Stimulated activated CD4-positive, alpha-beta T cell treated with anti-CD3 and anti-CD28 coated beads, Interleukin-1b, Interleukin-23, amount 100 ng/mL, for 1 hour (primary cell): ENCODE data around the gene ZSCAN30.

Experiments
- DNase-seq, 2 donors: peaks; one replicate each; pipeline ENCODE4 v3.0.0-alpha.2; 2020; ENCODE audit warnings: low read depth in 2 of 2

ZSCAN30 gene

DNA sequence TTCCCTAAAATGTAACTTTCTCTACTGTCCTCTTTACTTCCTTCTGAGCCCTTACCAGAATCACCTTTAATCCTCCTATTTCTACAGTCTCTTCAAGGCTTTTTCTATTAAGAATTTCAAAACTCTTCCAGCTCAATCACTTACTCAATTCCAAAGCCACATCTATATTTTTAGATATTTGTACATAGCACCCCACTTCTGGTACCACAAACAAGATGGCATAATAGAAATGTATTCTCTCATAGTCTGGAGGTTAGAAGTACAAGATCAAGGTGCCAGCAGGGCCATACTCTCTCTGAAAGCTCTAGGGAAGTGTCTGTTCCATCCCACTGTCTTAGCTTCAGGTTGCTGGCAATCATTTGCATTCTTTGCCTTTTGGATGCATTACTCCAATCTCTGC is 11.1 kb downstream of the ZSCAN30 start:
- DNase-seq, result no peak

DNA sequence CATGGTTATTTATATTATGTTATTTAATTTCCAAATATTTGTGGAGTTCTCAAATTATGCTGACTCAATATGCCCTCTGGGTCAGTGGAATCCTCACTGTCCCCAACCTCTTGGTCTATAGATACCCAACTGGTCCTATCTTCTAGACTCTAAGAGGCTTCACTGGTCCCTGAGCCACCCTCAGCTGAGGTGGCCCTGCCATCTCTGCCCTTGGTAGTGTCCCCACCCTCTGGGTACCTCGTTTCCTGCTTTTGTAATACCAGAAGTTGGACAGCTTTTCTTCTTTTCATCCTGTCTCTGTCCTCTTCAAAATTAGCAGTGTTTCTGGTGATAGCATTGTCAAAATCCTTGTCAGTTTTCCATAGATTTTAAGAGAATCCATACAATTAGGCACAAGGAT is 11.9 kb downstream of the ZSCAN30 start:
- no peak for DNase-seq

DNA sequence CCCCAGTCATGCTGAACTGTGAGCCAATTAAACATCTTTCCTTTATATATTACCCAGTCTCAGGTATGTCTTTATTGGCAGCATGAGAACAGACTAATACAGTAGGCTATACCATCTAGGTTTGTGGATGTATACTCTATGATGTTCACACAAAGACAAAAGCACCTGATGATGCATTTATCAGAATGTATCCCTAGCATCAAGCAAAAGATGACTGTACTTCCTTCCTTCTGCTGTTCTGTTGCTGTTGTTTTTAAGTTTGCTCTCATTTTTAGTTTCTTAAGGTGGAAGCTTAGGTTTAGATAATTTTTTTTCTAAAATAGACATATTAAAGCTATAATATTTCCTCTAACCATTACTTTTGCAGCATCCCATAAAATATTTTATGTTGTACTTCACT is 12.4 kb downstream of the ZSCAN30 start:
- no peak for DNase-seq

DNA sequence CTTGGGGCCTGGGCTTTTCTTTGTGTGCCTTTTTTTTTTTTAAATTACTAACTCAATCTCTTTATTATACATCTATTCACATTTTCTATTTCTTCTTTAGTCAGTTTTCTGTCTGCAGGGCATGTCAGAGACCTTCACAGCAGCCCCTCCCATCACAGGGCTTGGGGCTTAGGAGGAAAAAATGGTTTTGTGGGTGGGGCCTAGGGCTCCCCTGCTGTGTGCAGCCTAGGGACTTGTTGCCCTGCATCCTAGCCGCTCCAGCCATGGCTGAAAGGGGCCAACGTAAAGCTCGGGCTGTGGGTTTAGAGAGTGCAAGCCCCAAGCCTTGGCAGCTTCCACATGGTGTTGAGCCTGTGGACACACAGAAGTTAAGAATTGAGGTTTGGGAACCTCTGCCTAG is 13.8 kb downstream of the ZSCAN30 start:
- DNase-seq, result no peak

DNA sequence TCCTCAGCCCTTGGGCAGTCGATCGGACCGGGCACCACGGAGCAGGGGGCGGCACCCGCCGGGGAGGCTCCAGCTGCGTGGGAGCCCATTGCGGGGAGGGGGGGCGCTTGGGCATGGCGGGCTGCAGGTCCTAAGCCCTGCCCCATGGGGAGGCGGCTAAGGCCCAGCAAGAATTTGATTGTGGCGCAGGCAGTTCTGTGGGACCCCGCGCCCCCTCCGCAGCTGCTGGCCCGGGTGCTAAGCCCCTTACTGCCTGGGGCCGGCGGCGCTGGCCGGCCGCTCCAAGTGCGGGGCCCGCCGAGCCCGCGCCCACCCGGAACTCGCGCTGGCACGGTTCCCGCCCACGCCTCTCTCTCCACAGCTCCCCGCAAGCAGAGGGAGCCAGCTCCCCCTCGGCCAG is 18.4 kb downstream of the ZSCAN30 start:
- DNase-seq, result no peak

DNA sequence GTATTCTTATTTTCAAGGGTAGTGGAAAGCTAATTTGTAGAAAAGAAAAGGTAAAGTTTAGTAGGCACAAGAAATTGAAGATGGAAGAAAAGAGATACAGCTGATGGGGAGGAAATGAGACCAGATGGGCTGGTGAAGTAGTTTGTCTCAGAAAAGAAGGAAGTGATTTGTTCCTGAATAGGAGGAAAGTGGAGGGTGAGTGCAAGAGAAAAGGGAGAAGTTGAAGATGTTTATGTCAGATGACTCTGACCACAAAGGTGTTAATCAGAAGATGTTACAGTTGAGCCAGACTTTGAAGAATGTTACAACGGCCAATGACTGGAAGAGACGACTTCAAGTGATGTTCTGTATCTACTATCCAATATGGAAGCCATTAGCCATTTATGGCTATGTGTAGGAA is 21.2 kb downstream of the ZSCAN30 start:
- DNase-seq, result no peak

DNA sequence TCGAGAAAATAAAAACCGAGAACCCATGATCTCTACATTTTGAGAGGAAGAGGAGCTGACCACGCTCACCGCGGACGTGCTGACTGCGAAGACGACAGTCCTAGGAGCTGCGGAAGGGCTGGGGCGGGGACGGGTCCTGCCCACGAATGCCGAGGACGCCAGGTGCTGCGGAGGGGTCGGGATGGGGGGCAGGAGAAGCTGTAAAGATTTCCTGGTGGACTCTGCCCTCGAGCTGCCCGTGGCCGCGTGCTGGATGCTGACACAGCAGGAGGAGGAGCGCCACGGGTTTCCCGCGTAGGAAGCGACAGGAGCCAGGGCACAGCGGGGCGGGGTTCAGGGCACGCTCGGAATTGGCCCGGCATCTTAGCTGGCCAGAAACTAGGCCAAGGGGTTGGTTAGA is 22.2 kb downstream of the ZSCAN30 start:
- no peak for DNase-seq

DNA sequence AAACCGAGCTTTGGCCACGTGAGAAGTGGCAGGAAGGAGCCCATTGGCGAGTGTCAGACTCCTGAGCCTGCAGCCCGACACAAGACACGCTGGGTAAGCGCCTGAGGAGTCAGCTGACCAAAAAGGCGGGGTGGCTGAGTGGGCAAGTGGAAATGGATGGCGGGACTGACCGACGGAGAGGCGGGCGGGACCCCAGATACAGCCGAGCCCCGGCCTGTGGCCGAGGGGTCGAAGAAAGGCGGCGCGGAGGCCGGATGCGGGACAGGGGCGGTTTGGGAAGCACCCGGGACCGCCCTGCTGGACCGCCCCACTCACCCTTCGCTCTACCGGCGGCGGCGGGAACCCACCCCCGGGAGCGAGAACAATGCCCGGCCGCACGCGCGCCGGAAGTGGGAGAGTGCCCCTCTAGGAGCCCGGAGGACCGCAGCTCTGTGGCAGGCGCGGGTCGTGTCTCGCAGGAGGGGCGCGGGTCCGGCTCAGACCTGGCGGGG is 22.8 kb downstream of the ZSCAN30 start:
- DNase-seq, result peak; percentile 35 to 52

DNA sequence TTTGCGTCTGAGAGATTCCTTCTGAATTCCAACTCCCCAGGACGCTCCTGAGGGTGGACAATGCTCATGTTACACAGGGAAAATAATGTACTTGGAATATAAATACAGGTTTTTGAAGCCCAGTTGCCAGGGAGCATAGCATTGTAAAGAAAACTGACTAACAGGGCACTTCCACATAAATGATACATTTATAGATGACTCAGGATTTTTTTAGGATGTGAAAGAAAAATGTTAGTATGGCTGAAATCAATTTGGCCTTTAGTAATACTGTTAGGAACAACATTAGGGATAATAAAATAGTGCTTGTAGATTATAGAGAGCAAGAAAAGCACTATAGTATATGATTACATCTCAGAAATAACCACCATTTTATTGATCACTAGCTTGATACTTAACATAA is 25.6 kb downstream of the ZSCAN30 start:
- DNase-seq, result no peak

DNA sequence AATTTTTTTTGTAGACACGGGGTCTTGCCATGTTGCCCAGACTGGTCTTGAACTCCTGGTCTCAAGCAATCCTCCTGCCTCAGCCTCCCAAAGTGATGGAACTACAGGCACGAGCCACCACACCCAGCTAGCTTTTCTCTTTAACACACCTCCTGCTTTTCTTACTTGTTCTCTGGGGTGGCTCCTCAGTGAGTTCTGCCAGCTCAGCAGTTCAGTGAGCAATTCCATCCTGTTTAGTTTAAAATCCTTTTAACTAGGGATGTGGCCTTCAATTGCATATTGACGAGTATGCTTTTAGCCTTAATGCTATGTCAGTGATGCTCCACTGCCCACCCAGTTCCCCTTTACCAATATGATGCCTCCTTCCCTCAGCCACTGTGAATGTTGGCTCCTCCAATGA is 33.1 kb downstream of the ZSCAN30 start:
- DNase-seq, result no peak

DNA sequence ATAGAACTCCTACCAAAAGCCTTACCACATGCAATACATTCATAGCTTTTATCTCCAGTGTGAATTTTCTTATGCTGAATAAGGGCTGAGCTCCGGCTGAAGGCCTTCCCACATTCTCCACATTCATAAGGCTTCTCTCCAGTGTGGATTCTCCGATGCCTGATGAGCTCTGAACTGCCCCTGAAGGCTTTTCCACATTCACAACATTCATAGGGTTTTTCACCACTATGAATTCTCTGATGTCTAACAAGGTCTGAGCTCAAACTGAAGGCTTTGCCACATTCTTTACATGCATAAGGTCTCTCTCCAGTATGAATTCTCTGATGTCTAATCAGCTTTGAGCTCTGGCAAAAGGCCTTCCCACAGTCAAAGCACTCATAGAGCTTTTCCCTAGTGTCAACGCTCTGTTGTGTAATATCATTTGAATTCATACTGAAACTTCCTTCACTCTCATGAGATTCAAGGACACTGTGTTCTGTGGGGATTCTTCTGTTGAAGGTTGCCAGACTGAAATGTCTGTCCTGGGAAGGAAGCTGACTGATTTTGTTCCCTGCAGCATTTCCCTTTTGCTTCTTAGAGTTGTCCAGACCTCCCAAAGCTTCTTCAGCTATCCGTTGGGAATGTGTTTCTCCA is 36.3 kb downstream of the ZSCAN30 start:
- no peak for DNase-seq

DNA sequence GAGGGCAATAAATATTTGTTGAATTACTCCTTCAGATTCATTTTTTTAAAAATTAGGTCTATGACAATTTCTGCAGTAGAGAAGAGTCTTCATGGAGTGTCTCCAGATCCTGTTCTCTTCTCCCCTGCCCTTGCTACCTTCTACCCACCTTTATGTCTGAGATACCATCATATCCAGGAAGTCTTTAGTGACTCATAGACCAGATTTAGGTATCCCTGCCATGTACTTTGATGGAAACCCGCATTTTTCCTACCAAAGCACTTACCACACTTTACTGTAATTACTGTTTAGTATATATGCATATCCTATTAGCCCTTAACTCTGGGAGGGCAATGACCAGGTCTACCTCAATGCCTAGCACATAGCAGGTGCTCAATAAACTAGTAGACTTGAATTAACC is 37.6 kb downstream of the ZSCAN30 start:
- no peak for DNase-seq

DNA sequence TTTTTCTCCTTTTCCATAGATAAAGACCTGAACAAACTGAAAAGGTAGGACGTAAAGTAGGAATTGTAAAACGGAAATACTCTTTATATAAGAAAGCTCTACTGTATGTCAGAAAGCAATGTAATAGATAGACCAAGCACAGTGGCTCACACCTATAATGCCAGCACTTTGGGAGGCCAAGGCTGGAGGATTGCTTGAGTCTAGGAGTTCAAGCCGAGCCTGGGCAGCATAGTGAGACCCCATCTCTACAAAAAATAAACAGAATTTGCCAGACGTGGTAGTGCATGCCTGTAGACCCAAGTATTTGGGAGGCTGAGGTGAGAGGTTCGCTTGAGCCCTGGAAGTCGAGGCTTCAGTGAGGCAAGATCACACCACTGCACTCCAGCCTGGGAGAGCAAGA is 41.6 kb downstream of the ZSCAN30 start:
- DNase-seq, result no peak

DNA sequence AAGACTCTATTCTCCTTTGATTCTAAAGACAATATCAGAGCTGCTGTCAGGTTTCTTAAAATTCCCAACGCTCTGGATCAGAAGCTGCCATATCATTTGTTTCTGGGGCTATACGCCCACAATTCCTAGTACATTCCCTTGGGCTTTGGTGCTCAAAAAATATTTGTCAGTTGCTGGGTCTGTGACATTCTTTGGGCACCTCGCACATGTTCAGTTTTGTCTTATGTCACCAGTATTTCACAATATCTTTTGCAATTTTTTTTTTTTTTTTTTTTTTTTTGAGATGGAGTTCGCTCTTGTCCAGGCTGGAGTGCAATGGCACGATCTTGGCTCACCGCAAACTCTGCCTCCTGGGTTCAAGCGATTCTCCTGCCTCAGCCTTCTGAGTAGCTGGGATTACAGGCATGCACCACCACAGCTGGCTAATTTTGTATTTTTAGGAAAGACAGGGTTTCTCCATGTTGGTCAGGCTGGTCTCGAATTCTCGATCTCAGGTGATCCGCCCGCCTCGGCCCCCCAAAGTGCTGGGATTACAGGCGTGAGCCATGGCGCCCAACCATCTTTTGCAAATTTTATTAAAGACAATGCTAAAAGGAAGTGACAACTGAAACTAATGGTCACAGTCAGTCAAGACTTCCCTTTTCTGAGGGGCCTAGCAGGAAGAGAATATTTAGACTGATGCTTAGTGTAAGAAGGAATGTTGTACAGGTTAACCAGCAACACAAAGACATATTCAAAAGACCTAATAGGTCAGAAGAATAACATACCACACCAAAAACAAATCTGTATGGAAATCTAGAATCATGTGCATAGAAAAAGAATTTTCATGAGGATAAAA is 42.4 kb downstream of the ZSCAN30 start:
- DNase-seq, result no peak

DNA sequence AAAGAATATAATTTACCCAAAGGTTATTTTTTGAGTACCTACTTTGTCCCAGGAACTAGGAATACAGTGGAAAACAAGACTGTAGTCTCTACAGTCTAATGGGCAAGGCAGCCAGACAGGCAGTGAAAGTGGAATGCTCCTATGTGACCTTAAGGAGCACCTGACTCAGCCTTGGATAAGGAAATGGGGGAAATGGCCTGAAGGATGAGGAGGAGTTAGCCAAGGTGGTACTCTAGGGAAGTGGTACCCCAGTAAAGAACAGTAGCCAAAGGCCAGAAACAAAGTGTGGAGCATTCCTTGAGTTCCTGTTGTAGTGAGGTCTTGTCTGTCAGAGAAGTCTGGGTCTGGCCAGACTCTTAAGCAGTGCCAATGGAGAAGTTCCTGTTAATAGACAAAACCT is 43.2 kb downstream of the ZSCAN30 start:
- no peak for DNase-seq

DNA sequence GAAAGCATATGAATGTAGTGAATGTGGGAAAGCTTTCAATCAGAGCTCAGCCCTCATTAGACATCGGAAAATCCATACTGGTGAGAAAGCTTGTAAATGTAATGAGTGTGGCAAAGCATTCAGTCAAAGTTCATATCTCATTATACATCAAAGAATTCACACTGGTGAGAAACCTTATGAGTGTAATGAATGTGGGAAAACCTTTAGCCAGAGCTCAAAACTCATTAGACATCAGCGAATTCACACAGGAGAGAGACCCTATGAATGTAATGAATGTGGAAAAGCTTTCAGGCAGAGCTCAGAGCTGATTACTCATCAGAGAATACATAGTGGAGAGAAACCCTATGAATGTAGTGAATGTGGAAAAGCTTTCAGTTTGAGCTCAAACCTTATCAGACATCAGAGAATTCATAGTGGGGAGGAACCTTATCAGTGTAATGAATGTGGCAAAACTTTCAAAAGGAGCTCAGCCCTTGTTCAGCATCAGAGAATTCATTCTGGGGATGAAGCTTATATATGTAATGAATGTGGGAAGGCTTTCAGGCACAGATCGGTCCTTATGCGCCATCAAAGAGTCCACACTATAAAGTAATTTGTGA is 44.2 kb downstream of the ZSCAN30 start:
- DNase-seq, result no peak

DNA sequence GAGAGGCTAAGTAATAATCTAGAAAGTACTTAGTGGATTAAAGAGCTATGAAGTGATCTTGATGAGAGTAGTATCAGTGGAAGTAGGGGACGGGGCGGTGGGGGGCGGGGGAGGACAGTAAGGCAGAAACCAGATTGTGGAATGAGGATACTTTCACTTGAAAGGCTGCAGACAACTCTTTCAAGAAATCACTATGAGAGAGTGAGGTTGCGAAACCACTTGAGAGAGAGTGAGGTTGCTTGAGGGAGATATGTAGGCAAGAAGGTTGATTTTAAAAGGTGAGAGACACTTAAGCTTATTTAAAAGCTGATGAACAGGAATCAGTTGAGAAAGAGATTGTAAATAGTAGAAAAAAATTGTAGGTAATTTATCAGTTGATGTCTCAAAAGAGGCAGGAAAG is 45.4 kb downstream of the ZSCAN30 start:
- no peak for DNase-seq

DNA sequence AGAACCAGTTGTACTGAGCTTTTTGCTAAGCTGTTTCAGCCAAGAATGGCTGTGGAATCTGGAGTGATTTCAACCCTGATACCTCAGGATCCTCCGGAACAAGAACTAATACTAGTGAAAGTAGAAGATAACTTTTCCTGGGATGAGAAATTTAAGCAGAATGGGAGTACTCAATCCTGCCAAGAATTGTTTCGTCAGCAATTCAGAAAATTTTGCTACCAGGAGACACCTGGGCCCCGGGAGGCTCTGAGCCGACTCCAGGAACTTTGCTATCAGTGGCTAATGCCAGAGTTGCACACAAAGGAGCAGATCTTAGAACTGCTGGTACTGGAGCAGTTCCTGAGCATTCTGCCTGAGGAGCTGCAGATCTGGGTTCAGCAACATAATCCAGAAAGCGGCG is 47.6 kb downstream of the ZSCAN30 start:
- no peak for DNase-seq

DNA sequence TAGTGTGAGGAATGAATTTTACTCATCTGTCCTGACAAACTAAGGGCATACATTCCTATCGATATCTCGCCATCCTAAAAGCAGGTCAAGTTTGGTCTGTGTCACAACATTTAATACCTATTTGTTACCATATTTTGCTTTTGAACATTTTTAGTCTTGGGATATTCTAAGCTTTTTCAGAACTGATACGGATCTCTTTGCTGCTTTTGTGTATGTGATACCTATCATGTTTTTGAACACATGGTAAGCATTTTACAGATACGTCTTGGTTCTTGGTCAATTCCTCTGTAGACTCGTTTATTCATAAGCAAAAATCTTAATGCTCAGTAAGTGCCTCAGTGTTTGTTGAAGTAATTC is 48.6 kb downstream of the ZSCAN30 start:
- DNase-seq, result no peak

DNA sequence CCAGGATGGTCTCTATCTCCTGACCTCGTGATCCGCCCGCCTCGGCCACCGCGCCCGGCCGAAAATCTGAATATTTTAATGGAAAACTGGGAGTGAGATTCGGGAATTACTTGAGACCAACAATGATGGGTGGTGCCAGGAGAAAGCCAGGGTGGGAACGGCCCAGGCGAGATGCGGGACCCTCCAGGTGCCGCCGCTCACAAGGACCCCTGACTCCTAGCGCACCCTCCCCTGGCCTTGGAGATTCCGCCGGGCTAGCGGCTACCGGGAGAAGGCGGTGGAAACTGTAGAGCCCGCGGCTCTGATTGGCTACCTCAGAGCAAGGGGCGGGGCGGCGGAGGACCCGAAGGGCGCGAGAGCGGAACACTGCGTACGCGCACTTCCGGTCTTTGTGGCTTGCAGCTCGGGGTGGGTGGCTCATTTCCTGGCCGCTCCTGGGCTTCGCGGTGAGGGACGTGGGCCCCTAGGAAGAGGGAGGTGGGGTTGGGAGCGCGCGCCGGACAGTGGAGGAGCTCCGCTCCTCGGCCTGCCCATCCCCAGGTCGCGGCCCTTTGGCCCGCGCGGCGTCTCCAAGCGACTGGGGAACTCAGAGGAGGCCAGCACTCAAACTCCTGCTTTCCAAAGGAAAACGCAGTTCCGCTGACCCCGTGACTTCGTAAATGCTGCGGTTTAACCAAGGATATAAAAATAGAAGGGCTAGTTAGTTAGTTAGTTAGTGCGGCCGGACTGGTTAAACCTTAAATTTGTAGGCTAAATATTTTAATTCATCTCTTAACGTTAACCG is 49.2 kb downstream of the ZSCAN30 start, which contains the start of gene ZNF397:
Gene ZNF397 (plus strand): TSS at position 371 of the 784 bp plus-strand sequence. CDS start 1,437 bp downstream, outside the sequence.
- DNase-seq, result peak; percentile 87 to 92

DNA sequence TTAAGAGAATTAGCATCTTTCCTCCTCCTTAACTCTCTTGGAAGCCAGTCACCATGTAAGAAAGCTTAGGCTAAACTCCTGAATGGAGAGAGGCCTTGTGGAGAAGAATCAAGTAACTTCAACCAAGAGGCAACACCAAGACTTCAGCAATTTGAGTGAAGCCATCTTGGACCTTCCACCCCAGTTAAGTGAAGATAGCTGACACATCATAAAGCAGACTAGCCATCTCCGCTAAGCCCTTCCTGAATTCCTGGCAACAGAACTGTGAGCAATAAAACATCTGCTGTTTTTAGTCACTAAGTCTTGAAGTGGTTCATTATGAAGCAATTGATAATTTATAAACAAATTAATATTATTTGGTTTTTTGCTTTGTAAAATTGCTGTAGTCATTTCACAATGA is 50.7 kb downstream of the ZSCAN30 start:
- DNase-seq, result no peak
